HEK293T (cell line): ENCODE data around the gene FAM81A.

Experiments
- BHLHE40 ChIP-seq: fragments of 450-650 bp; IDR thresholded peaks from 2 replicates; pipeline ENCODE4 v1.6.1; 2016; ENCODE audit warnings: mild to moderate bottlenecking, moderate library complexity, borderline replicate concordance
- CTBP1 ChIP-seq: fragments of 450-650 bp; IDR thresholded peaks from 2 replicates; pipeline ENCODE4 v1.6.1; 2016; ENCODE audit warnings: borderline replicate concordance
- ELF4 ChIP-seq: fragments of 450-650 bp; IDR thresholded peaks from 2 replicates; pipeline ENCODE4 v1.6.1; 2017; ENCODE audit warnings: antibody characterized with exemption
- FOXA1 ChIP-seq: fragments of 450-650 bp; IDR thresholded peaks from 2 replicates; pipeline ENCODE4 v1.6.1; 2016; ENCODE audit warnings: mild to moderate bottlenecking
- FOXK2 ChIP-seq: fragments of 450-650 bp; IDR thresholded peaks from 2 replicates; pipeline ENCODE4 v1.6.1; 2016; ENCODE audit warnings: mild to moderate bottlenecking
- L3MBTL2 ChIP-seq: fragments of 450-650 bp; conservative IDR thresholded peaks from 2 replicates; pipeline ENCODE4 v1.6.1; 2016; ENCODE audit warnings: mild to moderate bottlenecking
- PKNOX1 ChIP-seq: fragments of 450-650 bp; IDR thresholded peaks from 2 replicates; pipeline ENCODE4 v1.6.1; 2016
- SUZ12 ChIP-seq: fragments of 450-650 bp; IDR thresholded peaks from 2 replicates; pipeline ENCODE4 v1.6.1; 2016; ENCODE audit warnings: mild to moderate bottlenecking
- ZNF384 ChIP-seq: fragments of 450-650 bp; IDR thresholded peaks from 2 replicates; pipeline ENCODE4 v1.6.1; 2016

- TF ChIP-seq FOXA1 (no peak), ZNF384 (no peak), FOXK2 (no peak), PKNOX1 (no peak), ELF4 (no peak), BHLHE40 (no peak), SUZ12 (no peak), CTBP1 (no peak), L3MBTL2 (no peak)
Observed at GRCh38 chr15:59453474-59454215, 15.7 kb downstream of the FAM81A start.
